Mammary microvascular endothelial cell (primary cell): ENCODE results near the gene PCDHB9. TPM values are rescaled to one million over a fixed set of nuclear protein-coding genes. Genes with fewer than 3 reads are reported as not detected.

Experiments
- total RNA-seq: library from RNA; depleted of rRNA; stranded (reverse); fragments of >200 nt; gene quantifications from 2 replicates; pipeline ENCODE4 v1.2.3, GENCODE V29; 2015

The PCDHB9 gene
- 0.15 and 0.27 TPM in 2 replicates for total RNA-seq

GRCh38 chr5:141186897-141187512 lies at the start of gene PCDHB9:
Gene PCDHB9, plus strand, starts transcription at chr5:141187161. Its CDS starts 158 bp downstream, at chr5:141187319.

GRCh38 chr5:141149812-141150211 lies 37.1 kb upstream of the PCDHB9 start, which contains the start of gene PCDHB6:
Gene PCDHB6, plus strand, starts transcription at chr5:141150057. Its CDS starts 201 bp downstream, at chr5:141150258.

GRCh38 chr5:141172381-141173204 lies 14.4 kb upstream of the PCDHB9 start, which contains the start of gene PCDHB7:
Gene PCDHB7, plus strand, starts transcription at chr5:141172644. Its CDS starts 192 bp downstream, at chr5:141172836.

GRCh38 chr5:141177577-141178191 lies 9.3 kb upstream of the PCDHB9 start, which contains the start of gene PCDHB8:
Gene PCDHB8, plus strand, starts transcription at chr5:141177790. Its CDS starts 245 bp downstream, at chr5:141178035.

GRCh38 chr5:141182248-141182647 lies 4.7 kb upstream of the PCDHB9 start, which contains the start of gene PCDHB16:
Gene PCDHB16, plus strand, starts transcription at chr5:141182387. Its CDS starts 173 bp downstream, at chr5:141182560.

GRCh38 chr5:141192110-141192725 lies 5.3 kb downstream of the PCDHB9 start, which contains the start of gene PCDHB10:
Gene PCDHB10, plus strand, starts transcription at chr5:141192353. Its CDS starts 200 bp downstream, at chr5:141192553.

GRCh38 chr5:141199359-141200235 lies 12.6 kb downstream of the PCDHB9 start, which contains the start of gene PCDHB11:
Gene PCDHB11, plus strand, starts transcription at chr5:141199627. Its CDS starts 148 bp downstream, at chr5:141199775.

GRCh38 chr5:141208478-141208877 lies 21.5 kb downstream of the PCDHB9 start, which contains the start of gene PCDHB12:
Gene PCDHB12, plus strand, starts transcription at chr5:141208719. Its CDS starts 189 bp downstream, at chr5:141208908.

GRCh38 chr5:141213656-141214339 lies 26.8 kb downstream of the PCDHB9 start, which contains the start of gene PCDHB13:
Gene PCDHB13, plus strand, starts transcription at chr5:141213919. Its CDS starts 205 bp downstream, at chr5:141214124.

GRCh38 chr5:141223112-141223783 lies 36.3 kb downstream of the PCDHB9 start, which contains the start of gene PCDHB14:
Gene PCDHB14, plus strand, starts transcription at chr5:141223343. Its CDS starts 163 bp downstream, at chr5:141223506.

Other genes with a start within 250 kb of the PCDHB9 start
- 0.64 and 0.73 TPM in 2 replicates for gene PCDHAC2, start 220.7 kb upstream of the PCDHB9 start, total RNA-seq
- not detected in 2 replicates for gene PCDHB1, start 135.8 kb upstream of the PCDHB9 start, total RNA-seq
- gene PCDHB2, start 92.5 kb upstream of the PCDHB9 start, total RNA-seq = 0.40 and 1.7 TPM in 2 replicates
- 0.30 and 0.47 TPM in 2 replicates for gene PCDHB3, start 86.7 kb upstream of the PCDHB9 start, total RNA-seq
- 0.07 and 0.10 TPM in 2 replicates for gene PCDHB4, start 65.3 kb upstream of the PCDHB9 start, total RNA-seq
- gene PCDHB5, start 52.0 kb upstream of the PCDHB9 start, total RNA-seq = 0.15 and 0.47 TPM in 2 replicates
- gene PCDHB6, start 37.1 kb upstream of the PCDHB9 start, total RNA-seq = not detected in 2 replicates
- gene PCDHB7, start 14.5 kb upstream of the PCDHB9 start, total RNA-seq = 0.05 and 0.07 TPM in 2 replicates
- 0.25 TPM in 1 of 2 replicates, not detected in the other for gene PCDHB8, start 9.4 kb upstream of the PCDHB9 start, total RNA-seq
- gene PCDHB16, start 4.8 kb upstream of the PCDHB9 start, total RNA-seq = under 0.01 and 0.25 TPM in 2 replicates
- gene PCDHB10, start 5.2 kb downstream of the PCDHB9 start, total RNA-seq = 0.53 and 0.59 TPM in 2 replicates
- not detected in 2 replicates for gene PCDHB11, start 12.5 kb downstream of the PCDHB9 start, total RNA-seq
- gene PCDHB12, start 21.6 kb downstream of the PCDHB9 start, total RNA-seq = 0.05 and 0.13 TPM in 2 replicates
- 0.30 and 0.33 TPM in 2 replicates for gene PCDHB13, start 26.8 kb downstream of the PCDHB9 start, total RNA-seq
- 0.20 and 0.30 TPM in 2 replicates for gene PCDHB14, start 36.2 kb downstream of the PCDHB9 start, total RNA-seq
- gene PCDHB15, start 58.2 kb downstream of the PCDHB9 start, total RNA-seq = 0.15 and 0.40 TPM in 2 replicates
- 0.15 TPM in 1 of 2 replicates, not detected in the other for gene SLC25A2, start 116.9 kb downstream of the PCDHB9 start, total RNA-seq
- gene TAF7, start 133.6 kb downstream of the PCDHB9 start, total RNA-seq = 44.8 and 50.7 TPM in 2 replicates
- gene PCDHGA1, start 143.4 kb downstream of the PCDHB9 start, total RNA-seq = 0.20 and 0.59 TPM in 2 replicates
- 0.73 and 0.79 TPM in 2 replicates for gene PCDHGA2, start 151.6 kb downstream of the PCDHB9 start, total RNA-seq
- gene PCDHGA3, start 156.7 kb downstream of the PCDHB9 start, total RNA-seq = 0.13 and 0.49 TPM in 2 replicates
- 0.44 and 0.60 TPM in 2 replicates for gene PCDHGB1, start 162.9 kb downstream of the PCDHB9 start, total RNA-seq
- 2.8 and 3.9 TPM in 2 replicates for gene PCDHGA4, start 167.9 kb downstream of the PCDHB9 start, total RNA-seq
- gene PCDHGB2, start 172.8 kb downstream of the PCDHB9 start, total RNA-seq = 2.9 and 3.3 TPM in 2 replicates
- 0.53 and 0.79 TPM in 2 replicates for gene PCDHGA5, start 177.0 kb downstream of the PCDHB9 start, total RNA-seq
- 0.67 and 1.4 TPM in 2 replicates for gene PCDHGB3, start 183.1 kb downstream of the PCDHB9 start, total RNA-seq
- 0.73 and 1.2 TPM in 2 replicates for gene PCDHGA6, start 186.7 kb downstream of the PCDHB9 start, total RNA-seq
- gene PCDHGA7, start 195.6 kb downstream of the PCDHB9 start, total RNA-seq = 0.80 and 1.1 TPM in 2 replicates
- gene PCDHGB4, start 200.5 kb downstream of the PCDHB9 start, total RNA-seq = 3.3 and 4.2 TPM in 2 replicates
- gene PCDHGA8, start 205.5 kb downstream of the PCDHB9 start, total RNA-seq = 0.15 and 0.33 TPM in 2 replicates
- 7.9 and 8.3 TPM in 2 replicates for gene PCDHGB5, start 210.8 kb downstream of the PCDHB9 start, total RNA-seq
- gene PCDHGA9, start 215.6 kb downstream of the PCDHB9 start, total RNA-seq = 1.2 and 1.8 TPM in 2 replicates
- 0.73 and 1.2 TPM in 2 replicates for gene PCDHGB6, start 220.9 kb downstream of the PCDHB9 start, total RNA-seq
- gene PCDHGA10, start 225.8 kb downstream of the PCDHB9 start, total RNA-seq = 1.7 and 2.6 TPM in 2 replicates
- 3.1 and 5.3 TPM in 2 replicates for gene PCDHGB7, start 230.5 kb downstream of the PCDHB9 start, total RNA-seq
- 4.4 and 4.6 TPM in 2 replicates for gene PCDHGA11, start 233.9 kb downstream of the PCDHB9 start, total RNA-seq
- 4.7 and 5.9 TPM in 2 replicates for gene PCDHGA12, start 243.3 kb downstream of the PCDHB9 start, total RNA-seq